ENCODE data around the gene DHRS3.

Gene DHRS3

GRCh38 chr1:12592496-12592895 lies 25.5 kb downstream of the DHRS3 start:
- Histone ChIP-seq H3K27ac (peak overlapping the region; percentile 97), H3K4me3 (no peak overlapping the region)
- no peak for DNase-seq (ENCODE audit: low spot score)
- no peak for TF ChIP-seq CTCF (IDR thresholded peaks at IDR 0.05)

GRCh38 chr1:12591267-12591938 lies 26.6 kb downstream of the DHRS3 start:
- Histone ChIP-seq H3K27ac (peak overlapping the region; percentile 97), H3K4me3 (no peak overlapping the region)
- DNase-seq (ENCODE audit: low spot score): no peak
- no peak for TF ChIP-seq CTCF (IDR thresholded peaks at IDR 0.05)

- DNase-seq (ENCODE audit: low spot score): no peak
- Histone ChIP-seq H3K4me3 (no peak overlapping the region), H3K27ac (peak overlapping the region in 1 of 2 donors; percentile 12)
- no peak for TF ChIP-seq CTCF (IDR thresholded peaks at IDR 0.05)
Measured at GRCh38 chr1:12588695-12589094, 29.3 kb downstream of the DHRS3 start.

GRCh38 chr1:12587981-12588640 lies 29.9 kb downstream of the DHRS3 start:
- no peak for DNase-seq (ENCODE audit: low spot score)
- no peak for TF ChIP-seq CTCF (IDR thresholded peaks at IDR 0.05)
- Histone ChIP-seq H3K27ac (peak overlapping the region in 1 of 2 donors; percentile 12), H3K4me3 (no peak overlapping the region)

GRCh38 chr1:12585951-12586942 lies 31.8 kb downstream of the DHRS3 start:
- no peak for TF ChIP-seq CTCF (IDR thresholded peaks at IDR 0.05)
- no peak overlapping the region for H3K4me3 ChIP-seq
- H3K27ac ChIP-seq: no peak overlapping the region
- no peak for DNase-seq (ENCODE audit: low spot score)

GRCh38 chr1:12585536-12585935 lies 32.5 kb downstream of the DHRS3 start:
- no peak for DNase-seq (ENCODE audit: low spot score)
- no peak overlapping the region for H3K27ac ChIP-seq
- no peak overlapping the region for H3K4me3 ChIP-seq
- TF ChIP-seq CTCF (IDR thresholded peaks at IDR 0.05): no peak

Data from coronary artery (tissue), 2 donors.